GM23248 (cell line): Measurements from ENCODE around the gene GTPBP1.

ENCODE experiments used
- EZH2 ChIP-seq: fragments of 200-600 bp; sonication (generic); IDR thresholded peaks from 2 replicates; pipeline ENCODE4 v1.6.1; 2018; ENCODE audit warnings: antibody characterized with exemption, mild to moderate bottlenecking; ENCODE audit not compliant: insufficient read depth, poor library complexity, severe bottlenecking
- EZH2phosphoT487 ChIP-seq: fragments of 200-600 bp; sonication (generic); IDR thresholded peaks from 2 replicates; pipeline ENCODE4 v1.6.1; 2018; ENCODE audit warnings: antibody characterized with exemption, moderate library complexity, mild to moderate bottlenecking, low read depth; ENCODE audit not compliant: insufficient read depth

DNA sequence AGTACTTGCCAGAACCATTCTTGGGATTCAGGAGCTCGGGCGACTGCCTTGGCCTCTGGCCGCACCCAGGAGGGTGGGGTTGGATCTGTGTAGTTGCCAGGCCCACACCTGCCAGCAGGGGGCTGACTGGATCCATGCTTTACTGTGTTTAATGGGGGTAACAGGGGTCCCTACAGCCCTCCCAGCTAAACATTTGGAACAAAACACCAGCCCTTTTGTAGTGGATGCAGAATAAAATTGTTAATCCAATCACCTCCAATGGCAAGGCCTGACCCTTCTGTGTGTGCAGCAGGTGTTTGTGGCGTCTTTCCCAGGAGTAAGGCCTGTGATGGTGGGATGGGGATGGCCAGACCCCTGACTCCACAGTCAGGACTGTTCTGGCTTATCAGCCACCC is 27.6 kb downstream of the GTPBP1 start:
- TF ChIP-seq EZH2 (no peak), EZH2phosphoT487 (no peak)
